Common myeloid progenitor, CD34-positive (primary cell): ENCODE results near the gene PCGF2.

Source experiments
- CTCF ChIA-PET: fragments of 350-600 bp; sonication (Branson Sonifier 250); formaldehyde crosslinking; loops from one replicate; lab custom pipeline; 2021; ENCODE audit warnings: antibody characterized with exemption; lab: Charles Lee
- POLR2A ChIA-PET: fragments of 350-600 bp; sonication (Branson Sonifier 250); formaldehyde crosslinking; loops from one replicate; lab custom pipeline; 2021; ENCODE audit warnings: antibody characterized with exemption; lab: Charles Lee
- DNase-seq, 3 donors: peaks; one replicate each; pipeline versions ENCODE4 v3.0.0 to v3.0.0-alpha.2; 2013
- H3K27ac ChIP-seq, 2 experiments: 1 replicate in 1 of 2; 2 replicates in 1 of 2; pipeline ENCODE4 v1.7.0; 2013; ENCODE audit warnings: inconsistent platforms in 2 of 2, low read length in 2 of 2, mild to moderate bottlenecking in 2 of 2, low read depth in 1 of 2, moderate library complexity in 1 of 2; ENCODE audit not compliant: severe bottlenecking in 2 of 2, insufficient read depth in 1 of 2, poor library complexity in 1 of 2
- H3K27me3 ChIP-seq, 5 experiments: replicated peaks in 2 of 5; 1 replicate in 3 of 5; 2 replicates in 2 of 5; pipeline versions ENCODE4 v1.6.1 to v1.7.0; 2013; ENCODE audit warnings: low read length in 4 of 5, mild to moderate bottlenecking in 2 of 5, moderate library complexity in 2 of 5, inconsistent platforms in 1 of 5; ENCODE audit not compliant: insufficient read depth in 5 of 5, control insufficient read depth in 4 of 5
- H3K36me3 ChIP-seq, 4 experiments: 1 replicate in 2 of 4; 2 replicates in 2 of 4; pipeline versions ENCODE4 v1.6.1 to v1.7.0; 2013; ENCODE audit warnings: low read length in 3 of 4, control low read depth in 1 of 4, mild to moderate bottlenecking in 1 of 4; ENCODE audit not compliant: control insufficient read depth in 4 of 4, insufficient read depth in 4 of 4
- H3K4me1 ChIP-seq, 4 experiments: 1 replicate in 3 of 4; 2 replicates in 1 of 4; pipeline versions ENCODE4 v1.6.1 to v1.7.1; 2013; ENCODE audit warnings: low read length in 3 of 4, mild to moderate bottlenecking in 3 of 4, control low read depth in 1 of 4, inconsistent platforms in 1 of 4, moderate library complexity in 1 of 4; ENCODE audit not compliant: control insufficient read depth in 4 of 4, insufficient read depth in 4 of 4; ENCODE audit errors: control extremely low read depth in 1 of 4
- H3K4me3 ChIP-seq, 7 experiments: 1 replicate in 4 of 7; 2 replicates in 3 of 7; pipeline versions ENCODE4 v1.5.1 to v1.7.0; 2013; ENCODE audit warnings: mild to moderate bottlenecking in 7 of 7, low read length in 6 of 7, moderate library complexity in 6 of 7, inconsistent platforms in 2 of 7, low read depth in 2 of 7, control low read depth in 1 of 7; ENCODE audit not compliant: insufficient read depth in 4 of 7, control insufficient read depth in 1 of 7; ENCODE audit errors: extremely low read depth in 1 of 7
- H3K9me3 ChIP-seq, 5 experiments: 1 replicate in 4 of 5; 2 replicates in 1 of 5; pipeline versions ENCODE4 v1.6.1 to v1.7.1; 2013; ENCODE audit warnings: low read length in 4 of 5, mild to moderate bottlenecking in 2 of 5, inconsistent platforms in 1 of 5, low read depth in 1 of 5, moderate library complexity in 1 of 5; ENCODE audit not compliant: control insufficient read depth in 4 of 5, insufficient read depth in 2 of 5; ENCODE audit errors: control extremely low read depth in 1 of 5
- WGBS: methylation state at CpG from one replicate; pipeline ENCODE4 v1.1.5; 2013; ENCODE audit not compliant: insufficient coverage; 5-methylcytosine and 5-hydroxymethylcytosine counted together

The PCGF2 gene

DNA sequence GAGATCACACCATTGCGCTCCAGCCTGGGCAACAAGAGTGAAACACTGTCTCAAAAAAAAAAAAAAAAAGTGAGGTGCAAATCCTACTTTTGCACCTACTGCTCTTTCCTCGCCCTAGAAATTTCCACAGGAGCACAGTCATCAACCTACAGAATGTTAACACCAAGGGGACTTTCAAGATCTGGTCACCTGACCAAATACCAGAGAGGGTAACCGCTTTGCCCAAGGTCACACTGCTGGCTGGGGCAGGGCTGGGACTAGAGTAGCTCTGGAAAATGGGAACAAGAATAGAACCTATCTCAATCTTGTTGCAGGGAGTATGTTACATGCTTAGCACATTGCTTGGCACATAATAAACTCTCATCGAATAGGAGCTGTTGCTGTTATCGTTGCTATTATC is 49.4 kb downstream of the PCGF2 start:
- Histone ChIP-seq H3K27me3 (no peaks in the 10 kb centered on the region), H3K9me3 (no peaks in the 10 kb centered on the region), H3K4me3 (no peak overlapping the region), H3K36me3 (no peaks in the 10 kb centered on the region), H3K4me1 (peaks cover 4 to 54% (median 38%) of the 10 kb centered on the region in 4 experiments), H3K27ac (no peak overlapping the region)
- no peak for DNase-seq
- ChIA-PET POLR2A (no interaction called here), CTCF (interaction anchor here (1.0 to 1.2 kb wide), 2 partner anchors 12 to 32 kb away, joined by 3 to 4 read pairs; no protein-coding TSS in a partner anchor)
- 100% methylated on average over 4 of the region's 5 CpGs for WGBS

DNA sequence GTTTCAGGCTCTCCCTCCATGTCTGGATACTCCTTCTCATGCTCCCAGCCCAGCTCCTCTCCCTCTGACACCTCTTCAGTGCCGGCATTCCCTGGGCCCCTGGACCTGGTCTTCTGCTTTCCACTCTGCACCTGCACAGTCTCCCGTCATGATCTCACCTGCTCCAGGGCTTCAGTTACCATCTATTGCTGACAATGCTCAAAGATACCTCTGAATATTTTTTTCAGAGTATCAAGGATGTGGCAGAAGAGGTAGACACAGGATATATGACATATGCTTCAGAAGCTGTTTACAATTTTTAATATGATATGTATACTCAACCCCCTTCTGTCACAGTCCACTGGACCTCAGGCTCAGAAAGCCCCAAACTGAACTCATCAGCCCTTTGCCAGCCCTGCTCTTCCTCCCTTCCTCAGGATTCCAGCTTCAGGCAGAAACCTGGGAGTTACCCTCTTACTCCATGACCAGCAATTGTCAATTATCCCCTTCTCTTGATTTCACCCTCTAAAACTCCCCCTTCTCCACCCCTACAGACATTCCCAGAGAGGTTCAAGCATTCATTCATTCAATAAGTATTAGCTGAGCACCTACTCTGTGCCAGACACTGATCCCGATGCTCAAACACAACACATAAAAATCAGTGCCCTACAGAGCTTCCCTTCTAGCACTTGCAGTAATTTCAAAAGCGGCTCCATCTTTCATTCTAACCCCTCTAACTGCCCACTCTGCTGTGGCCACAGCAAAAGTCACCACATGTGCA is 50.9 kb downstream of the PCGF2 start:
- no peaks in the 10 kb centered on the region for H3K27me3 ChIP-seq
- H3K4me3 ChIP-seq: no peak overlapping the region
- no peaks in the 10 kb centered on the region for H3K9me3 ChIP-seq
- H3K36me3 ChIP-seq: no peaks in the 10 kb centered on the region
- ChIA-PET CTCF (interaction anchor here (1.2 to 2.1 kb wide), 4 partner anchors 13 to 33 kb away, joined by 3 to 5 read pairs (median 3); partner anchors contain the start of gene CISD3), POLR2A (no interaction called here)
- H3K4me1 ChIP-seq: peaks cover 4 to 40% (median 24%) of the 10 kb centered on the region in 4 experiments
- 100% methylated on average over 3 of the region's 4 CpGs for WGBS
- no peak overlapping the region for H3K27ac ChIP-seq
- DNase-seq: no peak

DNA sequence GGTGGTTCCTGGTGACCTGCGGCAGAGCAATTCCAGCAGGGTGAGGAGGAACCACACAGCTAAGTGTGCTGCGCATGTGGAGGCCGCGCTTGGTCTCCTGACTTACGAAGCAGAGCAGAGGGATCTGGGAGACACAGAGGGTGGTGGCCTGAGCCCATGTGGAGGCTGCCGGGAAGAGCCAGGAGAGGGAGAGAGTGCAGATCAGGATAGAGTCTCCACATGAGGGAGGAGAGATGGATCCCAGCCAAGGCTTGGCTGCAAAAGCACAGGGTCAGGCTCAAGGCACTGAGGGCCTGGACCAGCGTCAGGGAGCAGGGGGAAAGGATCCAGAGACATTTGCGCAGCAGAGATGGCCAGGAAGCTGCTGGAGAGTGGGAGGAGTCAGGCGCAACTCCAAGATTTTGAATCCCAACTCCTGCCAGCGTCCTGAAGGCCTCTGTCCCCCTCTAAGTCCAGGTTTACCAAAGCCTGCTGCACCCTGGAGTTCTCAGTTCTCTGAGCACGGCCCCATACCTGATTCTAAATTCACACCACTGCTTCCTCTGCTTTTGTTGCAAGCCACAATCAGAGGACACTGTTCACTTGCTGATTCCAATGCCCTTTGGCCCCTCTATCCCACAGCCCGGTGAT is 54.3 kb downstream of the PCGF2 start:
- Histone ChIP-seq H3K9me3 (no peaks in the 10 kb centered on the region), H3K4me3 (no peak overlapping the region), H3K27ac (no peak overlapping the region), H3K36me3 (no peaks in the 10 kb centered on the region), H3K4me1 (peaks cover 0 to 19% (median 12%) of the 10 kb centered on the region in 4 experiments), H3K27me3 (no peaks in the 10 kb centered on the region)
- CTCF ChIA-PET: interaction anchor here (1.5 to 1.9 kb wide), 2 partner anchors 14 to 35 kb away, joined by 3 to 8 read pairs; no protein-coding TSS in a partner anchor
- no peak for DNase-seq
- WGBS: 94% methylated on average over 10 of the region's 12 CpGs
- POLR2A ChIA-PET: interaction anchor here (0.6 kb wide), 1 partner anchor 47 kb away, joined by 3 read pairs; no protein-coding TSS in a partner anchor

DNA sequence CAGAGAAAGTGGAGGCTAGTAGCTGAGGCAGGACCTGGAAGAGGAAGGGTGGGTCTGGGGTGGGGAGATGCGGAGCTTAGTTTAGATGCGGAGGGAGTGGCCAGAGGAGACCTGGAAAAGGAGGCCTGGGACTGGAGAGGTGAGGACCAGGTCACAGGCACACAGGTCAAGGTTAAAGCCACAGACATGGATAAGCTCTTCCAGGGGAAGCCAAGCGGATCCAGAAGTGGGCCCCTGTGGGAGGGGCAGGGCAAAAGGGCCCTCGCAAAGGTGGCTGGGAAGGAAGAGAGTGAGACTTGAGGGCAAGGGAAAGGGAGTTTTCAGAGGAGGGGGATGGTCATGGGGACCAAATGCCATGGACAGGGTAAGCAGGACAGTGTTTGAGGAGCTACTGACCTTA is 57.0 kb downstream of the PCGF2 start:
- CTCF ChIA-PET: interaction anchor here (2.8 kb wide), 1 partner anchor 11 kb away, joined by 12 read pairs; no protein-coding TSS in a partner anchor
- H3K36me3 ChIP-seq: no peaks in the 10 kb centered on the region
- no peak for DNase-seq
- peaks cover 0 to 10% (median 8%) of the 10 kb centered on the region in 4 experiments for H3K4me1 ChIP-seq
- H3K27ac ChIP-seq: no peak overlapping the region
- POLR2A ChIA-PET: no interaction called here
- no peak overlapping the region for H3K4me3 ChIP-seq
- H3K9me3 ChIP-seq: no peaks in the 10 kb centered on the region
- no peaks in the 10 kb centered on the region for H3K27me3 ChIP-seq
- 98% methylated on average over 4 of the region's 4 CpGs for WGBS

DNA sequence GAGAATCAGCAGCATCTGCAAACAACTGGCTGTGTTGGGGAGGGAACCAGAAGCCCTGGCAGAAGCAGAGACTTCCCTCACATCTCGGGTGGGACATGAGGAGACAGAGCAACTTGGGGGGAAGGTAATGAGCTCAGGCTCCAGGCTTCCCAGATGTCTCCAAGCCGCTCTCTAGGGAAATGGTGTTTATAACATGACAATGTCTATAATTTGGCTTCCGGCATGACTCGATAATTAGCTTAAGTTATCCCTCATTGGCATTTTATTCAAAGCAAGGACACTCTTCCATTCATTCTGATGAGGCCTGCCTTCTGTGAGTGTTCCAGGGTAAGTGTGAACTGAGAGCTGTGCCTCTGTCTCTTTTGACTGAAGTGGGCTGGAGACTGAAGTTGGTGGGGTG is 57.8 kb downstream of the PCGF2 start:
- peaks cover 0 to 3% (median 1%) of the 10 kb centered on the region in 4 experiments for H3K4me1 ChIP-seq
- no peak overlapping the region for H3K4me3 ChIP-seq
- WGBS: 100% methylated on average over 1 of the region's 4 CpGs
- ChIA-PET CTCF (interaction anchor here (2.0 to 2.8 kb wide), 2 partner anchors 10 to 13 kb away, joined by 12 to 15 read pairs; no protein-coding TSS in a partner anchor), POLR2A (no interaction called here)
- H3K36me3 ChIP-seq: no peaks in the 10 kb centered on the region
- H3K27ac ChIP-seq: no peak overlapping the region
- no peaks in the 10 kb centered on the region for H3K9me3 ChIP-seq
- peaks cover 0 to 4% (median 0%) of the 10 kb centered on the region in 5 experiments for H3K27me3 ChIP-seq
- DNase-seq: no peak

DNA sequence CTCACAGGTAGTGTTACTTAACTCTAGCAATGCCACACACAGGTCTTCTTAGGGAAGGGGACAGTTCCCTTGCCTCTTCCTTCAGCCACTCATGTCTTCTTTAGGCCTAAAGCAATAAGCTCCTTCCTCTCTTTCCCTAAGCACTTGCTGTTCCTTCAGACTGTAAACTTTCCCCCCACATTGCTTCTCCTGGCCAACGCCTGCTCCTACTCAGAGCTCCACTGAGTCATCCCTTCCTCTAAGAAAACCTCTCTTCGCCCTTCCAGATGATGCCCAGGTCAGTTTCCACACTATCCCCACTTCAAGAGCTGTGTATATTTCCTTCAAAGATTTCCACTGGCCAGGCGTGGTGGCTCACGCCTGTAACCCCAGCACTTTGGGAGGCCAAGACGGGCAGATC is 60.9 kb downstream of the PCGF2 start:
- ChIA-PET CTCF (interaction anchor here (1.0 to 1.4 kb wide), 4 partner anchors 9 to 22 kb away, joined by 3 to 6 read pairs (median 4); no protein-coding TSS in a partner anchor), POLR2A (no interaction called here)
- no peaks in the 10 kb centered on the region for H3K36me3 ChIP-seq
- no peak overlapping the region for H3K4me3 ChIP-seq
- H3K9me3 ChIP-seq: no peaks in the 10 kb centered on the region
- no peak for DNase-seq
- no peak overlapping the region for H3K27ac ChIP-seq
- peaks cover 0 to 7% (median 0%) of the 10 kb centered on the region in 5 experiments for H3K27me3 ChIP-seq
- no peaks in the 10 kb centered on the region for H3K4me1 ChIP-seq
- 94% methylated on average over 3 of the region's 5 CpGs for WGBS
